ENCODE measurements around the gene NHS.

NHS gene
- total RNA-seq = 0.35 to 0.96 (median 0.58) reads per million in 3 donors

DNA sequence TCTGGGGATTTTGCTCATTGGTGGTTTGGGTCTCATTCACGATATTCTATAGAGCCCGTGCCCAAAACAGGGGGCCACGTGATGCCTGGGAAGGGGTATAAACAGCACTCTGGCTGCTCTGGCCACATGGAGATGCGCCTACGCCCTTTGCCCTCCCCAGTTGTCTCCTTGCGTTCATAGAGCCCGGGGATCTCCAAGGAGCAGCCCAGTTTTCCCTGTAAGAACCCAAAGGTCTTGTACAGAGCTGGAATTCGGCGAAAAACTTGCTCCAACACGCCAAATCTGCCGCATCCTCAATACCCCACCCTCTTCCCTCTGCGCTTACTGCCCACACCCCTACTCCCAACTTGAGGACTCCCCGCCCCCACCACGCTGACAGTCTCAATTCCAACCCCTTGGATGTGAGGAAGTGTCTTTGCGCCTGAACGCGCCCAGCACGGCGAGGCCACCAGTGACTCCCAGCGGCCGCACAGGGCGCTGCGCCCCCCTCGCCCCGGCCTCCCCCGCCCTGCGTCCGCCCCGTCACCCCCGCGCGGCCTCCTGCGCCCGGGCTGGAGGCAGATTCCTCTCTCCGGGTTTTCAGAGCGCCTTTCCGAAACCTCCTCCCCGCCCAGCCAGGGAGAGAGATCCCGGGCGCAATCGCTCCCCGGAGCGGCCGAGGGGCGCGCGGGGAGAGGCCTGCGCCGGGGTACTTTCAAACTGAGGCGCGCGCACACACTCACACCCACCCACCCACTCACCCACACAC, at the start of gene NHS:
TSS of gene NHS (plus strand) at position 582 of the 748 bp plus-strand sequence. CDS start 558 bp downstream, outside the sequence.
- no peaks in the 10 kb centered on the region for H3K4me1 ChIP-seq (ENCODE audit: control insufficient read depth, insufficient read depth, low read length, poor library complexity, severe bottlenecking)
- no peak within 1 kb of the TSS for H3K4me3 ChIP-seq (ENCODE audit: insufficient read depth, low read depth, low read length, poor library complexity, severe bottlenecking)
- no peak for DNase-seq
- H3K36me3 ChIP-seq (ENCODE audit: control insufficient read depth, insufficient read depth, low read length) = no peaks in the 10 kb centered on the region
- H3K27ac ChIP-seq (ENCODE audit: insufficient read depth, low read length, poor library complexity, severe bottlenecking) = no peak within 1 kb of the TSS
- no peaks in the 10 kb centered on the region for H3K27me3 ChIP-seq (replicated peaks; ENCODE audit: control insufficient read depth, insufficient read depth, low read length, poor library complexity, severe bottlenecking)
- no peaks in the 10 kb centered on the region for H3K9me3 ChIP-seq (ENCODE audit: control insufficient read depth, low read length)

DNA sequence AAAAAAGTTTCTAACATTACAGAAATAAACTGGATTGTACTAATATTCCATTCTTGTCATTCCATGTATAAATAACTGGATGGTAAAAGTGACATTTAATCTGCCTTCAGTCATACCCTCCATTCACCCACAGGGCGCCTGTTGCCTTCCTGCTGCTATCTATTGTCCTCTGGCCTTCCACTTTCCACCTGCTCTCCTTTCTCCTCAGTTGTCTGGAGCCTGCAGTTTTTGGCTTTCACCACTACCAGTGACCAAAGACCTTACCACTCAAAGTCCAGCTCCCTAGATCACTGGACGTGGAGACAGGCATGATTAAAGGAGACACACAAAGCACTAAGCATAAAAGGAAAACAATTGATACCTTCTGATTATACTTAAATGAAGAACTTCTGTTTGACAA, 46.2 kb upstream of the NHS start:
- no peak overlapping the region for H3K4me3 ChIP-seq (ENCODE audit: insufficient read depth, low read depth, low read length, poor library complexity, severe bottlenecking)
- no peaks in the 10 kb centered on the region for H3K9me3 ChIP-seq (ENCODE audit: control insufficient read depth, low read length)
- no peak for DNase-seq
- H3K27me3 ChIP-seq (replicated peaks; ENCODE audit: control insufficient read depth, insufficient read depth, low read length, poor library complexity, severe bottlenecking) = no peaks in the 10 kb centered on the region
- no peak overlapping the region for H3K27ac ChIP-seq (ENCODE audit: insufficient read depth, low read length, poor library complexity, severe bottlenecking)
- no peaks in the 10 kb centered on the region for H3K36me3 ChIP-seq (ENCODE audit: control insufficient read depth, insufficient read depth, low read length)
- H3K4me1 ChIP-seq (ENCODE audit: control insufficient read depth, insufficient read depth, low read length, poor library complexity, severe bottlenecking) = no peaks in the 10 kb centered on the region

DNA sequence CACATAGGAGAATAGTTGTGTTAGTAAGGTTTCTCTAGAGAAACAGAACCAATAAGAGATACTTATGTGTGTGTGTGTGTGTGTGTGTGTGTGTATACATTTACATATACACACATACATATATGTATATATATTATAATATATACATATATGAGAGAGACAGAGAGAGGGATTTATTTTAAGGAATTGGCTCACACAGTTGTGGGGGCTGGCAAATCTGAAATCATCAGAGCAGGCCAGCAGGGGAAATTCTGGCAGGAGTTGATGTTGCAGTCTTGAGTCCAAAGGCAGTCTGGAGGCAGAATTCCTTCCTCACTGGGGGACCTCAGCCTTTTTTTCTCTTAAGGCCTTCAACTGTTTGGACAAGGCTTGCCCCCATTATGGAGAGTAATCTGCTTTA, 38.6 kb upstream of the NHS start:
- Histone ChIP-seq H3K4me3 (ENCODE audit: insufficient read depth, low read depth, low read length, poor library complexity, severe bottlenecking) (no peak overlapping the region), H3K36me3 (ENCODE audit: control insufficient read depth, insufficient read depth, low read length) (no peaks in the 10 kb centered on the region), H3K27me3 (replicated peaks; ENCODE audit: control insufficient read depth, insufficient read depth, low read length, poor library complexity, severe bottlenecking) (no peaks in the 10 kb centered on the region), H3K27ac (ENCODE audit: insufficient read depth, low read length, poor library complexity, severe bottlenecking) (no peak overlapping the region), H3K4me1 (ENCODE audit: control insufficient read depth, insufficient read depth, low read length, poor library complexity, severe bottlenecking) (no peaks in the 10 kb centered on the region), H3K9me3 (ENCODE audit: control insufficient read depth, low read length) (no peaks in the 10 kb centered on the region)
- no peak for DNase-seq

- H3K36me3 ChIP-seq (ENCODE audit: control insufficient read depth, insufficient read depth, low read length) = no peaks in the 10 kb centered on the region
- H3K4me1 ChIP-seq (ENCODE audit: control insufficient read depth, insufficient read depth, low read length, poor library complexity, severe bottlenecking) = no peaks in the 10 kb centered on the region
- H3K27ac ChIP-seq (ENCODE audit: insufficient read depth, low read length, poor library complexity, severe bottlenecking) = no peak overlapping the region
- no peak for DNase-seq
- H3K9me3 ChIP-seq (ENCODE audit: control insufficient read depth, low read length) = no peaks in the 10 kb centered on the region
- H3K4me3 ChIP-seq (ENCODE audit: insufficient read depth, low read depth, low read length, poor library complexity, severe bottlenecking) = no peak overlapping the region
- no peaks in the 10 kb centered on the region for H3K27me3 ChIP-seq (replicated peaks; ENCODE audit: control insufficient read depth, insufficient read depth, low read length, poor library complexity, severe bottlenecking)
Observed at GRCh38 chrX:17355976-17356375, 19.0 kb upstream of the NHS start.

DNA sequence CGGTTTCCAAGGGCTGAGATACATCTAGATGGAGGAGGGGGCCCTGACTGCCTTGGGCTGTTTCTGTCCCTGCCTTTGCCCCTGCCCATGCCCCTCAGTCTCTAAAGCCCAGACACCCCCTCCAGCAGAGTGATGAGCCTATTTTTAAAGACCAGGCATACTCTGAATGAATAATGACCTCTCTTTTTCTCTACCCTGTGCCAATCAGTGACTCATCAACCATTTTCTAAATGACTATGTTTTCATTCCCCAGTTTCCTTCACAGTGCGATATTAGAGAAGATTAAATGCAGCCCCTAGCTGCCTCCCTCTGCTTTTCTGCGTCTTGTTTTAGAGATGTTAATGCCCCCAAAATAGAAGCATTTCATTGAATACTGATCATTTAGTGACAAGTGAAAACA, 15.5 kb upstream of the NHS start:
- H3K4me1 ChIP-seq (ENCODE audit: control insufficient read depth, insufficient read depth, low read length, poor library complexity, severe bottlenecking) = no peaks in the 10 kb centered on the region
- no peaks in the 10 kb centered on the region for H3K36me3 ChIP-seq (ENCODE audit: control insufficient read depth, insufficient read depth, low read length)

GRCh38 chrX:17361620-17362019, 13.4 kb upstream of the NHS start:
- H3K9me3 ChIP-seq (ENCODE audit: control insufficient read depth, low read length) = no peaks in the 10 kb centered on the region
- H3K27ac ChIP-seq (ENCODE audit: insufficient read depth, low read length, poor library complexity, severe bottlenecking) = no peak overlapping the region
- no peaks in the 10 kb centered on the region for H3K36me3 ChIP-seq (ENCODE audit: control insufficient read depth, insufficient read depth, low read length)
- H3K4me1 ChIP-seq (ENCODE audit: control insufficient read depth, insufficient read depth, low read length, poor library complexity, severe bottlenecking) = no peaks in the 10 kb centered on the region
- no peak overlapping the region for H3K4me3 ChIP-seq (ENCODE audit: insufficient read depth, low read depth, low read length, poor library complexity, severe bottlenecking)
- DNase-seq = no peak
- H3K27me3 ChIP-seq (replicated peaks; ENCODE audit: control insufficient read depth, insufficient read depth, low read length, poor library complexity, severe bottlenecking) = no peaks in the 10 kb centered on the region

More for the DNA sequence above, 15.5 kb upstream of the NHS start:
- H3K4me3 ChIP-seq (ENCODE audit: insufficient read depth, low read depth, low read length, poor library complexity, severe bottlenecking) = no peak overlapping the region
- DNase-seq = no peak
- H3K27ac ChIP-seq (ENCODE audit: insufficient read depth, low read length, poor library complexity, severe bottlenecking) = no peak overlapping the region
- no peaks in the 10 kb centered on the region for H3K9me3 ChIP-seq (ENCODE audit: control insufficient read depth, low read length)
- no peaks in the 10 kb centered on the region for H3K27me3 ChIP-seq (replicated peaks; ENCODE audit: control insufficient read depth, insufficient read depth, low read length, poor library complexity, severe bottlenecking)

- no peak for DNase-seq
- no peaks in the 10 kb centered on the region for H3K36me3 ChIP-seq (ENCODE audit: control insufficient read depth, insufficient read depth, low read length)
- no peaks in the 10 kb centered on the region for H3K27me3 ChIP-seq (replicated peaks; ENCODE audit: control insufficient read depth, insufficient read depth, low read length, poor library complexity, severe bottlenecking)
- H3K4me3 ChIP-seq (ENCODE audit: insufficient read depth, low read depth, low read length, poor library complexity, severe bottlenecking) = no peak overlapping the region
- H3K9me3 ChIP-seq (ENCODE audit: control insufficient read depth, low read length) = no peaks in the 10 kb centered on the region
- H3K4me1 ChIP-seq (ENCODE audit: control insufficient read depth, insufficient read depth, low read length, poor library complexity, severe bottlenecking) = no peaks in the 10 kb centered on the region
- H3K27ac ChIP-seq (ENCODE audit: insufficient read depth, low read length, poor library complexity, severe bottlenecking) = no peak overlapping the region
Observed at GRCh38 chrX:17368002-17368401, 7.0 kb upstream of the NHS start.

GRCh38 chrX:17369309-17369708, 5.7 kb upstream of the NHS start:
- H3K27me3 ChIP-seq (replicated peaks; ENCODE audit: control insufficient read depth, insufficient read depth, low read length, poor library complexity, severe bottlenecking) = no peaks in the 10 kb centered on the region
- H3K9me3 ChIP-seq (ENCODE audit: control insufficient read depth, low read length) = no peaks in the 10 kb centered on the region
- H3K4me3 ChIP-seq (ENCODE audit: insufficient read depth, low read depth, low read length, poor library complexity, severe bottlenecking) = no peak overlapping the region
- no peaks in the 10 kb centered on the region for H3K4me1 ChIP-seq (ENCODE audit: control insufficient read depth, insufficient read depth, low read length, poor library complexity, severe bottlenecking)
- no peaks in the 10 kb centered on the region for H3K36me3 ChIP-seq (ENCODE audit: control insufficient read depth, insufficient read depth, low read length)
- DNase-seq = no peak
- no peak overlapping the region for H3K27ac ChIP-seq (ENCODE audit: insufficient read depth, low read length, poor library complexity, severe bottlenecking)

GRCh38 chrX:17370191-17370590, 4.8 kb upstream of the NHS start:
- DNase-seq = no peak
- Histone ChIP-seq H3K36me3 (ENCODE audit: control insufficient read depth, insufficient read depth, low read length) (no peaks in the 10 kb centered on the region), H3K4me1 (ENCODE audit: control insufficient read depth, insufficient read depth, low read length, poor library complexity, severe bottlenecking) (no peaks in the 10 kb centered on the region), H3K4me3 (ENCODE audit: insufficient read depth, low read depth, low read length, poor library complexity, severe bottlenecking) (no peak overlapping the region), H3K27me3 (replicated peaks; ENCODE audit: control insufficient read depth, insufficient read depth, low read length, poor library complexity, severe bottlenecking) (no peaks in the 10 kb centered on the region), H3K27ac (ENCODE audit: insufficient read depth, low read length, poor library complexity, severe bottlenecking) (no peak overlapping the region), H3K9me3 (ENCODE audit: control insufficient read depth, low read length) (no peaks in the 10 kb centered on the region)

GRCh38 chrX:17372052-17372451, 2.9 kb upstream of the NHS start:
- H3K4me3 ChIP-seq (ENCODE audit: insufficient read depth, low read depth, low read length, poor library complexity, severe bottlenecking) = no peak overlapping the region
- no peaks in the 10 kb centered on the region for H3K4me1 ChIP-seq (ENCODE audit: control insufficient read depth, insufficient read depth, low read length, poor library complexity, severe bottlenecking)
- no peaks in the 10 kb centered on the region for H3K36me3 ChIP-seq (ENCODE audit: control insufficient read depth, insufficient read depth, low read length)
- no peaks in the 10 kb centered on the region for H3K9me3 ChIP-seq (ENCODE audit: control insufficient read depth, low read length)
- DNase-seq = no peak
- H3K27ac ChIP-seq (ENCODE audit: insufficient read depth, low read length, poor library complexity, severe bottlenecking) = no peak overlapping the region
- no peaks in the 10 kb centered on the region for H3K27me3 ChIP-seq (replicated peaks; ENCODE audit: control insufficient read depth, insufficient read depth, low read length, poor library complexity, severe bottlenecking)

Data from effector memory CD4-positive, alpha-beta T cell (primary cell).